ENCODE results near the gene RAB3IL1.

GRCh38 chr11:61963282-61964057, 46.1 kb upstream of the RAB3IL1 start:
- TF ChIP-seq CTCF (conservative IDR thresholded peaks at IDR 0.05; ENCODE audit: low read length) (no peak), EZH2phosphoT487 (IDR thresholded peaks at IDR 0.05; ENCODE audit: borderline replicate concordance) (no peak)
